ENCODE data around the gene CCDC126. TPM values are rescaled to one million over a fixed set of nuclear protein-coding genes. Genes with fewer than 3 reads are reported as not detected.

The CCDC126 gene
- total RNA-seq, 1 donor from 2014 or later, result 11.6 TPM

GRCh38 chr7:23685731-23686130, 88.5 kb downstream of the CCDC126 start:
- Mint-ChIP-seq H3K9me3 (ENCODE audit: unreplicated experiment) (no peaks in the 10 kb centered on the region), H3K27me3 (ENCODE audit: unreplicated experiment) (no peaks in the 10 kb centered on the region), H3K4me3 (ENCODE audit: unreplicated experiment) (no peak overlapping the region), H3K36me3 (ENCODE audit: unreplicated experiment) (no peaks in the 10 kb centered on the region), H3K27ac (ENCODE audit: unreplicated experiment) (no peak overlapping the region), H3K4me1 (ENCODE audit: unreplicated experiment) (peaks cover 4% of the 10 kb centered on the region)
- no peak for DNase-seq (ENCODE audit: extremely low spot score, unreplicated experiment)
- TF ChIP-seq CTCF (IDR thresholded peaks at IDR 0.05), result no peak

GRCh38 chr7:23687011-23687410, 89.8 kb downstream of the CCDC126 start:
- no peak for TF ChIP-seq CTCF (IDR thresholded peaks at IDR 0.05)
- Mint-ChIP-seq H3K36me3 (ENCODE audit: unreplicated experiment) (no peaks in the 10 kb centered on the region), H3K27ac (ENCODE audit: unreplicated experiment) (no peak overlapping the region), H3K9me3 (ENCODE audit: unreplicated experiment) (no peaks in the 10 kb centered on the region), H3K27me3 (ENCODE audit: unreplicated experiment) (no peaks in the 10 kb centered on the region), H3K4me3 (ENCODE audit: unreplicated experiment) (no peak overlapping the region), H3K4me1 (ENCODE audit: unreplicated experiment) (peaks cover 3% of the 10 kb centered on the region)
- DNase-seq (ENCODE audit: extremely low spot score, unreplicated experiment), result no peak

GRCh38 chr7:23689165-23689564, 92.0 kb downstream of the CCDC126 start:
- Mint-ChIP-seq H3K4me3 (ENCODE audit: unreplicated experiment) (no peak overlapping the region), H3K9me3 (ENCODE audit: unreplicated experiment) (no peaks in the 10 kb centered on the region), H3K4me1 (ENCODE audit: unreplicated experiment) (peaks cover 3% of the 10 kb centered on the region), H3K27ac (ENCODE audit: unreplicated experiment) (no peak overlapping the region), H3K27me3 (ENCODE audit: unreplicated experiment) (no peaks in the 10 kb centered on the region), H3K36me3 (ENCODE audit: unreplicated experiment) (peaks cover 13% of the 10 kb centered on the region)
- no peak for DNase-seq (ENCODE audit: extremely low spot score, unreplicated experiment)
- no peak for TF ChIP-seq CTCF (IDR thresholded peaks at IDR 0.05)

- Mint-ChIP-seq H3K36me3 (ENCODE audit: unreplicated experiment) (peaks cover 13% of the 10 kb centered on the region), H3K27ac (ENCODE audit: unreplicated experiment) (no peak overlapping the region), H3K27me3 (ENCODE audit: unreplicated experiment) (no peaks in the 10 kb centered on the region), H3K4me3 (ENCODE audit: unreplicated experiment) (no peak overlapping the region), H3K4me1 (ENCODE audit: unreplicated experiment) (peaks cover 3% of the 10 kb centered on the region), H3K9me3 (ENCODE audit: unreplicated experiment) (no peaks in the 10 kb centered on the region)
- TF ChIP-seq CTCF (IDR thresholded peaks at IDR 0.05), result no peak
- DNase-seq (ENCODE audit: extremely low spot score, unreplicated experiment), result no peak
These were observed 94.1 kb downstream of the CCDC126 start for GRCh38 chr7:23691320-23691719.

DNA sequence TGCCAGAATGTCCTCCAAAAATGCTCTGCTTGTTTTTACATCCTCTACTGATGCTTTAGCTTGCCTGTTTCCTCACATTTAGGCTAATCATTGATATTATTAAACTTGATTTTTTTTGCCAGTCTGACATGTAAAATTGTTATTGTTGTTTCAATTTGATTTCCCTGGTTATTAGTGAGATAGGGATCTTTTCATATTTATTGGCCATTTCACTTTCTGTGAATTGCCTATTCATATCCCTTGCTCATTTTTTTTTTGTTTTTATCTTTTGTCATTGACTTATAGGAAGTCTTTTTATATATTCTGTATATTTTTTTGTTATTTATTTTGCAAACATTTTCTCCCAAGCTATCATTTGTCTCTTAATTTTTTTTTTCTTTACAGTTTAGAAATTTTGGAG, 96.0 kb downstream of the CCDC126 start:
- H3K4me1 Mint-ChIP-seq (ENCODE audit: unreplicated experiment), result no peaks in the 10 kb centered on the region
- H3K27me3 Mint-ChIP-seq (ENCODE audit: unreplicated experiment), result no peaks in the 10 kb centered on the region
- H3K27ac Mint-ChIP-seq (ENCODE audit: unreplicated experiment), result no peak overlapping the region
- peaks cover 13% of the 10 kb centered on the region for H3K36me3 Mint-ChIP-seq (ENCODE audit: unreplicated experiment)
- H3K9me3 Mint-ChIP-seq (ENCODE audit: unreplicated experiment), result no peaks in the 10 kb centered on the region
- TF ChIP-seq CTCF (IDR thresholded peaks at IDR 0.05), result no peak
- no peak overlapping the region for H3K4me3 Mint-ChIP-seq (ENCODE audit: unreplicated experiment)
- no peak for DNase-seq (ENCODE audit: extremely low spot score, unreplicated experiment)

Other genes with a start within 250 kb of the CCDC126 start
- gene IGF2BP3, start 126.9 kb upstream of the CCDC126 start, total RNA-seq, result 70.0 and 70.5 TPM in 2 replicates
- 78.8 and 79.0 TPM in 2 replicates for gene TRA2A, start 65.4 kb upstream of the CCDC126 start, total RNA-seq
- gene FAM221A, start 82.8 kb downstream of the CCDC126 start, total RNA-seq, result 4.0 TPM in 2 replicates
- gene STK31, start 112.8 kb downstream of the CCDC126 start, total RNA-seq, result 0.35 TPM in 1 of 2 replicates, not detected in the other